Measurements from ENCODE around the gene ZBTB32.

DNA sequence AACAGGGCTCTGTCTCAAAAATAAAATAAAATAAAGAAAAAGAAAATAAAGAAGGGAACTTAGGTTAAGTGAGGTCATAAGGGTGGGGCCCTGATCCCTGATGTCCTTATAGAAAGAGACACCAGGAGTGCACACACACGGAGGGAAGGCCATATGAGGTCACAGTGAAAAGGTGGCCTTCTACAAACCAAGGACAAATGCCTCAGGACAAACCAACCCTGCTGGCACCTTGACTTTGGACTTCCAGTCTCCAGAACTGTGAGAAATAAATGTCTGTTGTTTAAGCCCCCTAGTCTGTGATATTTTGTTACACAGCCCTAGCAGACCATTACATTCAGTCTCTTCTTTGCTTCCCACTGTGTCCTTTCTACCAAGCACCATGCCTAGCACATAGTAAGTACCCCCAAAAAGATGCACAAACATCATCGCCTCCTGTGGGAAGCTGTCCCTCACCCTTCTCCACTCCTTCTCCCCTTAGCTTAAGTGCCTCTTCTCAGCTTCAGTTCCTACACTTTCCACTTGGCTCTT, 8.4 kb upstream of the ZBTB32 start:
- TF ChIP-seq, protein P1, sequence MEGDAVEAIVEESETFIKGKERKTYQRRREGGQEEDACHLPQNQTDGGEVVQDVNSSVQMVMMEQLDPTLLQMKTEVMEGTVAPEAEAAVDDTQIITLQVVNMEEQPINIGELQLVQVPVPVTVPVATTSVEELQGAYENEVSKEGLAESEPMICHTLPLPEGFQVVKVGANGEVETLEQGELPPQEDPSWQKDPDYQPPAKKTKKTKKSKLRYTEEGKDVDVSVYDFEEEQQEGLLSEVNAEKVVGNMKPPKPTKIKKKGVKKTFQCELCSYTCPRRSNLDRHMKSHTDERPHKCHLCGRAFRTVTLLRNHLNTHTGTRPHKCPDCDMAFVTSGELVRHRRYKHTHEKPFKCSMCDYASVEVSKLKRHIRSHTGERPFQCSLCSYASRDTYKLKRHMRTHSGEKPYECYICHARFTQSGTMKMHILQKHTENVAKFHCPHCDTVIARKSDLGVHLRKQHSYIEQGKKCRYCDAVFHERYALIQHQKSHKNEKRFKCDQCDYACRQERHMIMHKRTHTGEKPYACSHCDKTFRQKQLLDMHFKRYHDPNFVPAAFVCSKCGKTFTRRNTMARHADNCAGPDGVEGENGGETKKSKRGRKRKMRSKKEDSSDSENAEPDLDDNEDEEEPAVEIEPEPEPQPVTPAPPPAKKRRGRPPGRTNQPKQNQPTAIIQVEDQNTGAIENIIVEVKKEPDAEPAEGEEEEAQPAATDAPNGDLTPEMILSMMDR (IDR thresholded peaks at IDR 0.05), result no peak
- no peak for TF ChIP-seq POLR2A (IDR thresholded peaks at IDR 0.05)
